NCI-H748 treated with DMSO at 0.1 percent for 48 hours (cell line): ENCODE results near the gene VPS29.
"Not testable (repeated sequence)": the region's sequence is repeated elsewhere in the genome, so short reads cannot be mapped to it uniquely, and the experiment has no call there.

Experiments
- DNase-seq: peaks from one replicate; lab custom pipeline; 2025; lab: John Stamatoyannopoulos, UW

VPS29 gene

DNA sequence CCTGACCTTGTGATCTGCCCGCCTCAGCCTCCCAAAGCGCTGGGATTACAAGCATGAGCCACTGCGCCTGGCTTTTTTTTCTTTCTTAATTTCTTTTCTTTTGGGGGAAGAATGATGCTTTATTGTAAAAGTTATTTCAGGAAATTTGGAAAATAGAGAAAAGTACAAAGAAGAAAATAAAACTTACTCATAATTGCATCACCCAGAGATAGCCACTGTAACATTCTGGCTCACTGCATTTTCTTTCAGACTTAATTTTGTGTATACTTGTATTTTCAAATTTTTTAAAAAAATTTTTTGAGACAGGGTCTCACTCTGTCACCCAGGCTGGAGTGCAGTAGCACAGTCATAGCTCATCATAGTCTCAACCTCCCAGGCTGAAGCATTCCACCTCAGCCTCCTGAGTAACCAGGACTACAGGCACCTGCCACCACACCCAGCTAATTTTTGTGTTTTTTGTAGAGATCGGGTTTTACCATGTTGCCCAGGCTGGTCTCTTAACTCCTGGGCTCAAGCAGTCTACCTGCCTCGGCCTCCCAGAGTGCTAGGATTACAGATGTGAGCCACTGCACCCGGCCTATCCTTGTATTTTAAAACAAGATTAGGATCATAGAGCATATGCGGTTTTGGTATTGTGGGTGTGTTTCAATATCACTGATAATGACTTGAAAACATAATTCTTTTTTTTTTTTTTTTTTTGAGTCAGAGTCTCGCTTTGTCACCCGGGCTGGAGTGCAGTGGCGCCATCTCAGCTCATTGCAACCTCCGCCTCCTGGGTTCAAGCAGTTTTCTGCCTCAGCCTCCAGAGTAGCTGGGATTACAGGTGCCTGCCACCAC is 19.2 kb upstream of the VPS29 start:
- not testable (repeated sequence) for DNase-seq

DNA sequence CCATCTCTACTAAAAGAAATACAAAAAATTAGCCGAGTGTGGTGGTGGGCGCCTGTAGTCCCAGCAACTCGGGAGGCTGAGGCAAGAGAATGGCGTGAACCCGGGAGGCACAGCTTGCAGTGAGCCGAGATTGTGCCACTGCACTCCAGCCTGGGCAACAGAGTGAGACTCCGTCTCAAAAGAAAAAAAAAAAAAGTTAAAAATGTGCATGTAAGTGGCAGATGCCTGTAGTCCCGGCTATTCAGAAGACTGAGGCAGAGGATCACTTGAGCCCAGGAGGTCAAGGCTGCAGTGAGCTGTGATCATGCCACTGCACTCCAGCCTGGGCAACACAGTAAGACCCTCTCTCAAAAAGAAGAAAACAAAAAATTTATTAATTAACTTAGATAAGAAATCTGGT is 16.1 kb upstream of the VPS29 start:
- not testable (repeated sequence) for DNase-seq

DNA sequence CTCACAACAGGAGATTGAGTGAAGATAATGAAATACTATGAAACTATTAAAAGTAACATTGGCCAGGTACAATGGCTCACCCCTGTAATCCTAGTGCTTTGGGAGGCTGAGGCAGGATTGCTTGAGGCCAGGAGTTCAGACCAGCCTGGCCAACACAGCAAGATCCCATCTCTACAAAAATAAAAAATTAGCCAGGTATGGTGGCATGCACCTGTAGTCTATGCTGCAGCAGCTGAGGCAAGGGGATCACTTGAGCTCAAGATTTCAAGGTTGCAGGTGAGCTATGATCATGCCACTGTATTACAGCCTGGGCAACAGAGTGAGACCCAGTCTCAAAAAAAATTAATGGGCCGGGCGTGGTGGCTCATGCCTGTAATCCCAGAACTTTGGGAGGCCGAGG is 15.1 kb upstream of the VPS29 start:
- no peak for DNase-seq

DNA sequence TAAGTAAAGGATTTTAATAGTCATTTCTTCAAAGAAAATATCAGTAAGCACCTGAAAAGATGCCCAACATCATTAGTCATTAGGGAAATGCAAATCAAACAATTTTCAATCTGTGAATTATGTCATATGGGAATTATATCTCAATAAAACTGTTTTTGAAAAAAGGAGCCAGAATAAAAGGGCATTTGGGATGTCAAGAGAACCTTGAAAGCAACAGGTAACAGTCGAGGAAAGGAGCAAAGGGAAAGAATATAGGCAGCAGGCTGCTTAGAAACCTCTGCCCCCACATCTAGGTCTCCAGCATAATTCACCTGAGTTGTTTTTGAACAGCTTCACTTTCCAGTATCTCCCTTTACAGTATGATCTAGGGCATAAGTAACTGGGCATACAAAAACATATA is 12.5 kb upstream of the VPS29 start:
- no peak for DNase-seq

DNA sequence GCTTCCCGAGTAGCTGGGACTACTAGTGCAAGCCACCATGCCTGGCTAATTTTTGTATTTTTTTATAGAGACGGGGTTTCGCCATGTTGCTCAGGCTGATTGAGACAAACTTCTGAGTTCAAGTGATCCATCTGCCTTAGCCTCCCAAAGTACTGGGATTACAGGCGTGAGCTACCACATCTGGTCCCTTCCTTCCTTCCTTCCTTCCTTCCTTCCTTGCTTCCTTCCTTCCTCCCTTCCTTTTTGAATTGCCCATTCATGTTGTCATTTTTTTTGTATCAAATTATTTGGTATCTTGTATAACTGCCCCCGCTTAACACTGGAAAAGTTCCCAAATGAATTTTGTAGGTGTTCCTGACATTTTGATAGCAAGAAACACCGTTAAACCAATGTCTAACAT is 11.9 kb upstream of the VPS29 start:
- no peak for DNase-seq

DNA sequence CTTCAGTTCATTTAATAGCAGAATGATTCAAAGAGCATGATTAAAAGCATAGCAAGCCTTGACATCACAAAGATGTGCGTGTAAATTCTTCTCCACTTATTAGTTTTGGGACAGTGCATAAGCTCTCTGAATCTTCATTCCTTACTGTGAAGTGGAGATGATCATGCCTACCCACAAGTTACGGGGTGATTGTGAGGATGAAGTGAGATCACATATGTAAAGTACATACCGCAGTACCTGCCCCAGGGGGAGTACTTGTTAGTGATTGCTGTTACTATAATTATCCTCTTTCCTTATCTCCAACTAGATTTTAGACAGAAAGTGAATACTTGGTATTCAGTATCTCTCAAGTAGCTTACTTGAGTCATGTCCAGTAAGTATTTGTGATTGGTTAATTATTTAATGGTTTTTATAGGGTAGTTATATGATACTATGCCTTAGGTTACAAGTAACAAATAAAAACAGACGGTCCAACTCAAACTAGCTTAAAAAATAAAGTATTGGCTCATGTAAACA is 6.2 kb upstream of the VPS29 start:
- DNase-seq: no peak

DNA sequence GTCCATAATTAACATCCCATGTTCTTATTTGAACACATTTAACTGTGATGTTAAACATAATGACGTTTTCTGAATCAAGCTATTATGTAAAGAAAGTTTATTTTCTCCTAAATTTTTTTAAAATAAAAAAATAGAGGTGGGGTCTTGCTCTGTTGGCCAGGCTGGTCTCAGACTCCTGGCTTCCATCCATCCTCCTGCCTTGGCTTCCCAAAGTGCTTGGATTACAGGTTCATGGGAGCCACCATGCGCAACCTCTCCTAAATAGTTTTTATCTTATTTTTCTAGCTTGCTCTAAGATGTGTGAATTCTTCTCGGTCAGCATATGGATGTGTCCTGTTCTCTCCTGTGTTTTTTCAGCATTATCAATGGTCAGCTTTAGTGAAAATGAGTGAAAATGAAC is 3.4 kb upstream of the VPS29 start:
- no peak for DNase-seq

DNA sequence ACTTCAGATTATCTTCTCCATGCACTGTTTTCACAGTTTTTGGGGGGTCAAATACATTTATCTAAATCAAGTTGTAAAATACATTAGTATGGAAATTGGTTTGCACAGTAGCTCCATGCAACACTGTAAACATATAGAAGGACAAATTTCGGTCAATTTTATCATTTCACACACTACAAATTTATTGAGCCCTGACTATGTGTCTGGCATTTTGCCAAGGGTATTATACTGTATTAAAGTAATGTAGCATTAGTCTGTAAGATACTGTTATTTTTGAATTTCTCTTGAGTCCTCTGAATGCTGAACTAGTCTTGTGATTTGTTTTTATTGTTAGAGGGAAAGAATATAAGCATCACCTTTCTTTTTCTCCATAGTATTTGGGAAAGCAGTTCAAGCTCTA is 1.5 kb upstream of the VPS29 start:
- DNase-seq: no peak

DNA sequence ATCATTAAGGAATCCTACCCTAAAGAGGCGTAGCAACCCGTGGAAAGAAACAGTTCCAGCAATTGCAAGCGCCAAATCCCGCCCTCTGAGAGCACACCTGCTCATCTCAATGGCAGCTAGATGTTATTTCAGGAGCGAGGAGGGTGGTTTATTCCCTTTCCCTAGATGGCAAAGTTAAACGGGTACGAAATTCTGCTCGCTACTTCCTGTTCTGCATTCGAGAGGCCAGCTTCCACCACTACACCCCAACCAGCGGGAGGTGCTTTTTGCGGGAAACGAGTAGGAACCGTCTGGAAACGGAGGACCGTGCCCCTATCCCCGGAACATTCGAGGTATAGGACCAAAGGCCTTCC is 536 bp downstream of the VPS29 start:
- DNase-seq: peak; percentile 21

DNA sequence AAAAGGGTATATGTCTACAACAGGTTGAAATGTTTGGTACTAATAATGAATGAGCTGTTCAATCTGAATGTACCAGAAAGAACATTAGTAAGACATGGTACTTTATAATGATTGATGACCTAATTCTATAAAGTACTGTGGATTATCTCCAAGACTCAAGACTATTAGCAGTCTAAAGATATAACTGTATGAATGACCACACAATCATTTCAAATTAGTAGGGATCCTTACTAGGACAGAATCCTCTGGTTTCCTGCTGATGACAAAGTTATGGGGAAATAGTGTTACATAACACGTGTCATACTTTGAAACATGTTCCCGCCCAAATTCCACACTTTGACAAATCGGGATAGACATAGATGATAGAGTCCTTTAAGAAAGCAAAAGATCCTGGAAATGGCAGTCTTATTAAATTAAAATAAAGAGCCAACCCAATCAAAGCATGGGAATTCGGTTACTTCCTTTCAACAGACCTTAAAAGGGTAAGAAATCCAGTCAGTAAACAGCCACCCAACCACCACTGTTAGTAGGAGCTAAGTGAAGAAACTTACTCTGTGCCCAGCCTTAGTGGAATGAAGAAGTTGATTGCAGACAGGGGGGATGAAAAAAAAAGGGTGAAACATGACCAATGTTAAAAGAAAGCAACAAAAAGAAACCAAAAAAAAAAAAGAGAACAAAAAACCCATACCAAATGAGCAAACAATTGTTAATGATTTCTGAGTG is 2.8 kb downstream of the VPS29 start:
- DNase-seq: no peak

DNA sequence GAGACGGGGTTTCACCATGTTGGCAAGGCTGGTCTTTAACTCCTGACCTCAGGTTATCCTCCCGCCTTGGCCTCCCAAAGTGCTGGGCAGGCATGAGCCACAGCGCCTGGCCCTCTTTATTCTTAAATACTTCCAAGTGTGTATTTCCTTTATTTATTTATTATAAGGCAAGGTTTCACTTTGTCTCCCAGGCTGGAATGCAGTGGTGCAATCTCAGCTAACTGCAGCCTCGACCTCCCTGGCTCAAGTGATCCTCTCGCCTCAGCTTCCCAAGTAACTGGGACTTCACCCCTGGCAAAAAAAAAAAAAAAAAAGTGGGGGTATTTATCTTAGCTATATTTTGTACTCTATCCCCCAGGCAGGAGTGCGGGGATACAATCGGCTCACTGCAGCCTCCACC is 26.5 kb downstream of the VPS29 start:
- no peak for DNase-seq

DNA sequence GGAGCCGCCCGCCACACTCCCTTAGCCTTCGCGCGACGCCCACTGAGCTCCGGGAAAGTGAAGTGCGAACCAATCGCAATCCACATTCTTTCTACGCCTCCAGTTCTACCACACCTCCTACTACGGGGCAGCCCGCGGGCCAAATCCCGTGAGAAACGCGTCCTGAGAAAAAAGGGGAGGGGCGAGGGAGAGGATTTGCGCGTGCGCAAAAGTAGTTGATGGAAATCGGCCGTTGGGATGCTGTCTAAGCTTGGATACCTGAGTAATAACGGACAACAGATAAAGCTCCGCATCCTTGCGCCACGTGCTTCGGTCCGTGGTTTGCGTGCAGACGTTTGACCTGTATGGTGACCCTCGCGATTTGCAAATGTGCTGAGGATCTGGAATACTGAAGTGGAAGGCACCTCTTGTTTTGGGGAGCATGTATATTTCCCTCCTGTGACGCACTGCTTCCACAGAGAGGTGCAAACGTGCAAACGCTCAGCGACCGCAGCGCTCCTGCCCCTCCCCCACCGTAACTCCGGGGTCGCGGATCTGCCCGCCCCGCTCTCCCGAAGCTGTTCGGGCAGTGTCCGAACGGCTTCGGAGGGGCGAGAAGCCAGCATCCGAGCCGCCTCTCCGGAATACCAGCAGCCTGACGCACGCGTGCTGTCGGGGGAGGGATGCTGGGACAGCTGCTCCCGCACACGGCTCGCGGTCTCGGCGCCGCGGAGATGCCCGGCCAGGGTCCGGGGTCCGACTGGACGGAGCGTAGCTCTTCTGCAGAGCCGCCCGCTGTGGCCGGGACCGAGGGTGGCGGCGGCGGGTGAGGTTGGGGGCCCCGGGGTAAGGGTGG is 33.5 kb downstream of the VPS29 start, which contains the start of the genes FAM216A and GPN3:
Gene FAM216A, plus strand, starts transcription at position 632 of the 835 bp plus-strand sequence. Its CDS starts 31 bp downstream, at position 663.
Gene GPN3, minus strand, starts transcription at position 44 of the 835 bp plus-strand sequence. CDS start 54 bp downstream, outside the sequence.
- peak; percentile 97 for DNase-seq

DNA sequence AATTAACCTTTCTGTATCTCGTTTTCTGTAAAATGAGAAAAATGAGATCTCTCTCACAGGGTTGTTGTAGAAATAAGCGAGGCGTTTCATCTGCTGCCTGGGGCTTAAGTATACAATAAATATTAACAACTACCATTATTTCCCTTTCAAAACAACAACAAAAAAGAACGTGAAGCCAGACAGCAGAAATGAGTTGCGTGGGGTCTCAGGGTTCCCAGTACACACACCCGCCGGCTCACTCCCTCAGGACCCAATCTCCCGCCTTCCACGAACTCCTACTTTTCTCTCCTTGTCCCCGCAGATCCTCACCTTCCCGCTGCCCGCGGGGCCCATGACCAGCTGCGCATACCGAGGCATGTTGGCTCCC is 34.1 kb downstream of the VPS29 start:
- no peak for DNase-seq

DNA sequence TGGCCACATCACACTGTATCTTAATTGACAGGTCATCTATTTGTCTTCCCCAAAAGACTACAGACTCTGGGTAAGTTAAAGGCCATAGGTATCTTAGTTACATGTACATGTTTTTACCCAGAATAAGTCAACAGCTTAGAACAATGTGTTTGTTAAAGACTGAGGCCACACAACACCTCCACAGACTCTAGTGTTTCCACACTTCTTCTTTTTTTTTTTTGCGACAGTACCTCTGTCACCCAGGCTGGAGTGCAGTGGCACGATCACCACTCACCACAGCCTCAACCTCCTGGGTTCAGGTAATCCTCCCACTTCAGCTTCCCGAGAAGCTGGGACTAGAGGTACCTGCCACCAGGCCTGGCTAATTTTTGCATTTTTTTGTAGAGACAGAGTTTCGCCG is 35.1 kb downstream of the VPS29 start:
- no peak for DNase-seq

DNA sequence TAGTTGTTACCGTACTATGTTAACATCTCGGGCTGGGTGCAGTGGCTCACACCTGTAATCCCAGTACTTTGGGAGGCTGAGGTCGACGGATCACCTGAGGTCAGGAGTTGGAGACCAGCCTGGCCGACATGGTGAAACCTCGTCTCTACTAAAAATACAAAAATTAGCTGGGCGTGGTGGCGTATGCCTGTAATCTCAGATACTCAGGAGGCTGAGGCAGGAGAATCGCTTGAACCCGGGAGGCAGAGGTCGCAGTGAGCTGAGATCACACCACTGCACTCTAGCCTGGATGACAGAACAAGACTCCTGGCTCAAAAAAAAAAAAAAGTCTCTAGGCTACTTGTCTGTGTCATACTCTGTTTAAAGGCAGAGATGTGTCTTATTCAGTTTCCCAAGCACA is 36.1 kb downstream of the VPS29 start:
- DNase-seq: not testable (repeated sequence)

DNA sequence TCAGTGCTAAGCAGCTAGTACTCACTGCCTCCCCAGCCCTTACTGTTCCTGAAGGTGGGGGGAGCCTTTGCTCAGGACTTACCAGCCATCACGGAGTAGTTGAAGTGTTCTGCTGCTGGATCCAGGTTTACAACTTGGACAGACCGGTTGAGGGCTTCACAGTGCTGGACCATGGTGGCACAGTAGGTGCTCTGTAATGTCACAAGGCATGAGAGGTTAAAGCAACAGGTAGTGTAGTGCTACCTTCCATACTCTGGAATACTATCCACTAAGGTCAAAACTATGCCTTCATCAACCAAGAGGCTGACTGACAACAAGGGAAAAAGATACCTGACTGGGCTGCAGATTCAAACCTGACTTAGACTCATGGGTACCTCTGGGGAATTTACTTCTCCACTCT is 36.9 kb downstream of the VPS29 start:
- DNase-seq: no peak

DNA sequence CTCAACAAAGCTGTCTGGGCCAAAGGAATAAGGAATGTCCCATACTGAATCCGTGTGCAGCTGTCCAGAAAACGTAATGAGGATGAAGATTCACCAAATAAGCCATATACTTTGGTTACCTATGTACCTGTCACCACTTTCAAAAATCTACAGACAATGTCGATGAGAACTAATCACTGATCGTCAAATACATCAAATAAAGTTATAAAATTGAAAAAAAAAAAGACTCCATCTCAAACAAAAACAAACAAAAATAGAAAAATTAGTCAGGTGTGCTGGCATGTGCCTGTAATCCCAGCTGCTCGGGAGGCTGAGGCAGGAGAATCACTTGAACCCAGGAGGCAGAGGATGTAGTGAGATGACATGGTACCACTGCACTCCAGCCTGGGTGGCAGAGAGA is 40.7 kb downstream of the VPS29 start:
- not testable (repeated sequence) for DNase-seq

DNA sequence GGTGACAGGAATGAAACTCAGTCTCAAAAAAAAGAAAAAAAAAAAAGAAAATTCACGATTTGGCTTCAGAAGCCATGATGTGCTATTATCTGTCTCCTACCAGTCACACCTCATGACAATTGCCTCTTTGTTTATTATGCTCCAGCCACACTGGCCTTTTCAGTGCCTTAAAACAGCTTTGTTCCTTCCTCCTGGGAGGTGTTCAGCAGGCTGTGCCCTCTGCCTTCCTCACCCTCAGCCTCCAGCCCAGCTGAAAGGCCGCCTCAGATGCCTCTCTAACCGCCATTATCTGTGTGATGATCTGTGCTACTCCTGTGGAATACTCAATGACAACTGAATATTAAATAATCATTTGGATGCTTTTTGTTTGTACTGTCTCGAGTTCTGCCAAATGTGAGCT is 43.2 kb downstream of the VPS29 start:
- no peak for DNase-seq

DNA sequence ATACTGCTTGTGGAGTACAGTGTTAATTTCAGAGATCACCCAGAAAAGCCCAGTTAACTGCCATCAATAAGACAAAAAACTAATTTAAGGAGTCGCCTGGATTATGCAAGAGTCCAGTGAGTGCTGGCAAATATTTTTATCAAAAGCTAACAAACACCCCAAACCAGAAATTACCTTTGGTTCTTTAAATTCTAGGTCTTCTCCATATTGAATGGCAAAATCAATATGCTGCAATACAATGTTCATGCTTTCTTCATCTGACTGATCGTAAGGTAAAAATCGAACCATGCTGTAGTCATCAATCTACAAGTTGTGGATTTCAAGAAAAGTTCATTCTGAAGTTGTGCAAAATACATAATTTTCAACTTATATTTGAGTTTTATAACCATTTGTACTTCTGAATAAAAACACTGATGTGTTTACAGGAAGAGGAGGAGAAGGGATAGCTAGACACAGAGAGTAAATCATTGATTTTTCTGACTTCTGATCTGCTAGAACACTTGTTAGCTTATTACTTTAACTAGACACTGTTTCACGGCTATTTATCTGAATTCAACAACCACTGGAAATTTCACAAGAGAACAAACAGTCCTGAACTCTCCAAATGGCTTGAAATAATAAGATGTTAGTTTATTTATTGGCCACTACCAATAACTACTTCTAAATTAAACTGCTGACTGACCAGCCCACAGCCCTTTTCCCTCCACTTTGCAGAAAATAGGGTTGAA is 48.2 kb downstream of the VPS29 start:
- DNase-seq: no peak

DNA sequence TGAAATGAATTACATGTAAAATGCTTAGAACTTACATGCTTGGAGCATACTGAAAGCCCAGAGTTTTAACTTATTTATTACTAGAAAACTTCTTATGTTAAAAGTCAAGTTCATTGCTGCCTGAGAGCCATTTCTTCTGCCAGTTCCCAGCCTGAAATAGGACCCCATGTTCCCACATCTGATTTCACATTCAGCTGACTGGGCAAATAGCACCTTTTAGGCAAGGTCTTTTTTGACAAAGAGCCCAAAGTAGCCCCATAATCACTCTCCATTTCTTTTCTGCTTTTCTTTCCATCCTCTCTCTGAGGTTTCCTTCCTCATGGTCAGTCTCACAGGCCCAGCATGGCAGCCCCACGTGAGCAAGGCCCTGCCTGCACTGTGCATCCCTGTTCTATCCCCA is 50.6 kb downstream of the VPS29 start:
- DNase-seq: no peak

DNA sequence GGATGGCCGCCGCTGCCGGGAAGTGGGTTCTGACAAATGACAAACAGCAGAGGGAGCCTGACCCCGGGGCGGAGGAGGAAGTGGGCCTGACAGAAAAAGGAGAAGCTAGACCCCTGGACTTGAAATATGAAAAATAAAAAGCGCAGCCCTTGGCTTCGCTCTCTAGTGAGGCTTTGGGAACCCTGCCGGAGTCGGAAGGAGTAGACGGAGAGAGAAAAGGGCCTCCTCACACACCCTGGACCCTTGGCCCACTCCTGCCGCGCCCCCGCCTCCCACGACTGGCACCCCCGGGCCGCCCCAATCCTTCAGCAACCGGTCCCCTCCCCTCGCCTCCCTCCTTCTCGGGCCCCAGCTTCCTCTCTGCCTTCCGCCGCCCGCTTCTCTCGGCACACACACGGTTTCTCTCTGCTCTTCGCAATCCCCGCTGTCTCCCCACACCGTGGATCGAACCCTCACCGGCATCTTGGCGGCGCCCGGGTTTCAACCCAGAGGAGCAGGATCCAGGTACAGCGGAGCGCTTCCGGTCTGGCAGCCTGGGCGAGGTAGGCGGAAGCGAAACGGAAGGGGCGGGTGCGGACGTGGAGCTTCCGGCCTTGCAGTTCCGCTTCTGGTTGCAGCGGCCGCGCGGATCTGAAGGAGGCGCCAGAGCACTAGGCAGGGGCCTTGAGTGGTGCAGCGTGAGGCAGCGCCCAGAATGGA is 52.0 kb downstream of the VPS29 start, which contains the start of gene ARPC3:
Gene ARPC3, minus strand, starts transcription at position 539 of the 699 bp plus-strand sequence. Its CDS starts 77 bp downstream, at position 462.
- peak; percentile 94 for DNase-seq
